Osteocyte (in vitro differentiated cells): ENCODE data around the gene CASP2. TPM values are rescaled to one million over a fixed set of nuclear protein-coding genes. Genes with fewer than 3 reads are reported as not detected.

Source experiments
- DNase-seq: peaks from one replicate; pipeline ENCODE4 v3.0.0; 2021; ENCODE audit warnings: mixed read lengths; ENCODE audit not compliant: unreplicated experiment; ENCODE audit errors: extremely low spot score
- H3K27ac Mint-ChIP-seq: one replicate; pipeline ENCODE4 v1.8.0; 2021; ENCODE audit warnings: mild to moderate bottlenecking, mixed read lengths; ENCODE audit not compliant: unreplicated experiment
- H3K27me3 Mint-ChIP-seq: one replicate; pipeline ENCODE4 v1.8.0; 2021; ENCODE audit warnings: mixed read lengths; ENCODE audit not compliant: unreplicated experiment
- H3K36me3 Mint-ChIP-seq: one replicate; pipeline ENCODE4 v1.8.0; 2021; ENCODE audit warnings: mixed read lengths; ENCODE audit not compliant: unreplicated experiment
- H3K4me1 Mint-ChIP-seq: one replicate; pipeline ENCODE4 v1.8.0; 2021; ENCODE audit warnings: mixed read lengths; ENCODE audit not compliant: unreplicated experiment
- H3K4me3 Mint-ChIP-seq: one replicate; pipeline ENCODE4 v1.8.0; 2021; ENCODE audit warnings: mild to moderate bottlenecking, moderate library complexity, mixed read lengths; ENCODE audit not compliant: unreplicated experiment
- H3K9me3 Mint-ChIP-seq: one replicate; pipeline ENCODE4 v1.8.0; 2021; ENCODE audit warnings: mixed read lengths; ENCODE audit not compliant: unreplicated experiment
- total RNA-seq: library from RNA; stranded (reverse); gene quantifications from 2 replicates; pipeline ENCODE4 v1.2.1, GENCODE V29; 2021
- TF ChIP-seq, protein P1 (sequence below): fragments of 200-600 bp; sonication (generic); IDR thresholded peaks from 2 replicates; pipeline ENCODE4 v1.5.0; 2021; ENCODE audit warnings: antibody characterized with exemption, mild to moderate bottlenecking, moderate library complexity

Gene CASP2
- total RNA-seq, 1 donor from 2014 or later: 47.5 TPM

DNA sequence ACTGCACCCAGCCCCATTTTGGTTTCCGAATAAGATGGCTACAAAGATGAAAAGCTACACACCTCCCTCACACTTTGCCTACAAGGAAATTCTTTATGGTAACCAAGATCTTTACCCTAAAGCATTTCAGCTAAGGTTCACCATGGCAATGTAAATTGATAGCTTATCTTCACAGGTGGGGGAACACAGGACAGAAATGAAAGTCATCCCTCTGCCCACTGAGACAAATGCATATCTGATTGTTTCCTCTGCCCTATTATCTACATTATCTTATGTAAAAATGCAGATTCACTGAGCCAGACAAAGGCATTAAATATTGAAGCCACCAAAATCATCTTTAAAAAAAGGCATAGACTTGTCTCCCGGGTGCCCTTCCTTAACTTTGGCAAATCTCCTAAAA is 6.6 kb upstream of the CASP2 start:
- TF ChIP-seq, protein P1, sequence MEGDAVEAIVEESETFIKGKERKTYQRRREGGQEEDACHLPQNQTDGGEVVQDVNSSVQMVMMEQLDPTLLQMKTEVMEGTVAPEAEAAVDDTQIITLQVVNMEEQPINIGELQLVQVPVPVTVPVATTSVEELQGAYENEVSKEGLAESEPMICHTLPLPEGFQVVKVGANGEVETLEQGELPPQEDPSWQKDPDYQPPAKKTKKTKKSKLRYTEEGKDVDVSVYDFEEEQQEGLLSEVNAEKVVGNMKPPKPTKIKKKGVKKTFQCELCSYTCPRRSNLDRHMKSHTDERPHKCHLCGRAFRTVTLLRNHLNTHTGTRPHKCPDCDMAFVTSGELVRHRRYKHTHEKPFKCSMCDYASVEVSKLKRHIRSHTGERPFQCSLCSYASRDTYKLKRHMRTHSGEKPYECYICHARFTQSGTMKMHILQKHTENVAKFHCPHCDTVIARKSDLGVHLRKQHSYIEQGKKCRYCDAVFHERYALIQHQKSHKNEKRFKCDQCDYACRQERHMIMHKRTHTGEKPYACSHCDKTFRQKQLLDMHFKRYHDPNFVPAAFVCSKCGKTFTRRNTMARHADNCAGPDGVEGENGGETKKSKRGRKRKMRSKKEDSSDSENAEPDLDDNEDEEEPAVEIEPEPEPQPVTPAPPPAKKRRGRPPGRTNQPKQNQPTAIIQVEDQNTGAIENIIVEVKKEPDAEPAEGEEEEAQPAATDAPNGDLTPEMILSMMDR: no peak
- no peak for DNase-seq
- Mint-ChIP-seq H3K4me1 (peaks cover 20% of the 10 kb centered on the region), H3K36me3 (no peaks in the 10 kb centered on the region), H3K27me3 (no peaks in the 10 kb centered on the region), H3K9me3 (no peaks in the 10 kb centered on the region), H3K27ac (no peak overlapping the region), H3K4me3 (no peak overlapping the region)

DNA sequence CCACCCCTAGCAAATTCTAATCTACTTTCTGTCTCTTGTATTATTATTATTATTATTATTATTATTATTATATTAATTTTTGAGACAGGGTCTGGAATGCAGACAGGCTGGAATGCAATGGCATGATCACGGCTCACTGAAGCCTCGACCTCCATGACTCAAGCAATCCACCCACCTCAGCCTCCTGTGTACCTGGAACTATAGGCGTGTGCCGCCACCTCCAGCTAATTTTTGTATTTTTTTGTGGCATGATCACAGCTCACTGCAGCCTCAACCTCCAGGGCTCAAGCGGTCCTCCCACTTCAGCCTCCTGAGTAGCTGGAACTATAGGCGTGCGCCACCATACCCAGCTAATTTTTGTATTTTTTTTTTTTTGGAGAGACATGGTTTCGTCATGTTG is 6.0 kb upstream of the CASP2 start:
- Mint-ChIP-seq H3K4me1 (peaks cover 20% of the 10 kb centered on the region), H3K27me3 (no peaks in the 10 kb centered on the region), H3K36me3 (no peaks in the 10 kb centered on the region), H3K9me3 (no peaks in the 10 kb centered on the region), H3K4me3 (no peak overlapping the region), H3K27ac (no peak overlapping the region)
- DNase-seq: no peak
- TF ChIP-seq, protein P1: no peak

DNA sequence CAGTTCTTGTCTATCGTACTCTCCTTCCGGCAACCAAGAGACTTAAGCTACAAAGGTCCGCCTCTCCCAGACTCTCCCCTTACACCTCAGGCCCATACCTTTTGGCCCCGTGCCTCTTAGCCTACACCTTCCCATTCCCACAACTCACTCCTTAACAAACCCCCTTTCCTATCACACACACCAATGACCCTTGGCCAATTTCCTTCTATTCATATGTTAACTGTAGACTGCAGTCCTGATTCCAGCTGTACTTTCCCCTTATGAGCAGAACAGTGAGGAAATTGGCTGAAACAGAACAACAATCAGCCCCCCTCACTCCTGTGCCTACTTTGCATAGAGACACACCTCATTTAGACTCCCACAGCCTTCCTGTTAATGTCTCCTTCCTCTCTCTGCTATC is 4.8 kb upstream of the CASP2 start:
- Mint-ChIP-seq H3K27me3 (no peaks in the 10 kb centered on the region), H3K36me3 (no peaks in the 10 kb centered on the region), H3K9me3 (no peaks in the 10 kb centered on the region), H3K4me1 (peaks cover 24% of the 10 kb centered on the region), H3K27ac (no peak overlapping the region), H3K4me3 (no peak overlapping the region)
- TF ChIP-seq, protein P1: no peak
- DNase-seq: no peak

- no peak within 1 kb of the TSS for H3K27ac Mint-ChIP-seq
These were observed 3.3 kb upstream of the CASP2 start, which contains the start of gene TMEM139 for GRCh38 chr7:143284591-143285469. Gene TMEM139 (plus strand): TSS chr7:143284958. CDS start chr7:143285958, 1,000 bp downstream.

DNA sequence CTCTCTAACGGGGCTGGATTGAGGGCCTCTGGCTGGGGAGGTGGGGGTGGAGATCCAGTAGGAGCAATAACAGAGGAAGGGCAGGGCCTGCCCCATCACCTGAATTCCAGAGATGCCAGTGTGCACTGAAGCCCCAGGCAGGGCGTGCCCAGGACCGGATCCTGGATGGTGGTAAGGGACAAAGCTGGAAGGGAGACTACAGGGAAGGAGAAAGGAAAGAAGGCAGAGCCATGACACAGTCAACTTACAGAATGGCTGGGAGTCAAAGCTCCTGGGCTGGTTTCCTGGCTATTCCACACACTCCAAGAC is 2.7 kb upstream of the CASP2 start:
- H3K4me1 Mint-ChIP-seq: peaks cover 30% of the 10 kb centered on the region
- DNase-seq: no peak
- H3K4me3 Mint-ChIP-seq: no peak overlapping the region
- no peaks in the 10 kb centered on the region for H3K36me3 Mint-ChIP-seq
- H3K27me3 Mint-ChIP-seq: no peaks in the 10 kb centered on the region
- no peaks in the 10 kb centered on the region for H3K9me3 Mint-ChIP-seq
- no peak overlapping the region for H3K27ac Mint-ChIP-seq
- TF ChIP-seq, protein P1: no peak

More at GRCh38 chr7:143284591-143285469, 3.3 kb upstream of the CASP2 start, which contains the start of gene TMEM139:
- TF ChIP-seq, protein P1: no peak
- no peak for DNase-seq
- Mint-ChIP-seq H3K4me3 (no peak within 1 kb of the TSS), H3K4me1 (peaks cover 27% of the 10 kb centered on the region), H3K9me3 (no peaks in the 10 kb centered on the region), H3K36me3 (no peaks in the 10 kb centered on the region), H3K27me3 (no peaks in the 10 kb centered on the region)
